OCI-LY7 (cell line): ENCODE measurements around the gene EFNA2.

ENCODE experiments used
- EZH2phosphoT487 ChIP-seq: fragments of 200-600 bp; sonication (generic); IDR thresholded peaks from 2 replicates; pipeline ENCODE4 v1.6.1; 2018; ENCODE audit warnings: low read depth, borderline replicate concordance, mild to moderate bottlenecking, mixed run types, antibody characterized with exemption, low read length, moderate library complexity, mixed read lengths
- TF ChIP-seq, protein P1 (sequence below): fragments of 200-600 bp; sonication (generic); conservative IDR thresholded peaks from 2 replicates; pipeline ENCODE4 v1.5.1; 2014; ENCODE audit warnings: mild to moderate bottlenecking, antibody characterized with exemption, low read length, moderate library complexity, mixed read lengths

DNA sequence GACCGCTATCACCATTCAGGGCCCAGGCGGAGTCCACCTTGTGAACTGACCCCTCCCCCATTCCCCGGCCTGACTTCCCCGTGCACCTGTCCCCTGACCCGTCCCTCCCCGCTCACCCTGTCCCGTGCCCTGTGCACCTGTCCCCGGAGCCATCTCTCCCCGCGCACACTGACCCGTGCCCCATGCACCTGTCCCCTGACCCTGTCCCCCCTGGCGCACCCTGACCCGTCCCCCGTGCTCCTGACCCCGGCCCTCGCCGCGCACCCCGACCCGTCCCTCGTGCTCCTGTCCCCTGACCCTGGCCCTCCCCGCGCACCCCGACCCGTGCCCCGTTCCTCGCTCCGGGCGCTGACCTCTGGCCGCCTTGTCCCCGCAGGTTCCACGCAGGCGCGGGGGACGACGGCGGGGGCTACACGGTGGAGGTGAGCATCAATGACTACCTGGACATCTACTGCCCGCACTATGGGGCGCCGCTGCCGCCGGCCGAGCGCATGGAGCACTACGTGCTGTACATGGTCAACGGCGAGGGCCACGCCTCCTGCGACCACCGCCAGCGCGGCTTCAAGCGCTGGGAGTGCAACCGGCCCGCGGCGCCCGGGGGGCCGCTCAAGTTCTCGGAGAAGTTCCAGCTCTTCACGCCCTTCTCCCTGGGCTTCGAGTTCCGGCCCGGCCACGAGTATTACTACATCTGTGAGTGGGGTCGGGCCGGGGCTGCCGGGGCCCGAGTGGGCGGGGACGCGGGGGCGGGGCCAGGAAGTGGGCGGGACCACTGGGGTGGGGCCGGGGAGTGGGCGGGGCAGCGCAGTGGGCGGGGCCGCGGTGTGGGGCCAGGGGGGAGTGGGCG is 9.7 kb downstream of the EFNA2 start:
- TF ChIP-seq, protein P1, sequence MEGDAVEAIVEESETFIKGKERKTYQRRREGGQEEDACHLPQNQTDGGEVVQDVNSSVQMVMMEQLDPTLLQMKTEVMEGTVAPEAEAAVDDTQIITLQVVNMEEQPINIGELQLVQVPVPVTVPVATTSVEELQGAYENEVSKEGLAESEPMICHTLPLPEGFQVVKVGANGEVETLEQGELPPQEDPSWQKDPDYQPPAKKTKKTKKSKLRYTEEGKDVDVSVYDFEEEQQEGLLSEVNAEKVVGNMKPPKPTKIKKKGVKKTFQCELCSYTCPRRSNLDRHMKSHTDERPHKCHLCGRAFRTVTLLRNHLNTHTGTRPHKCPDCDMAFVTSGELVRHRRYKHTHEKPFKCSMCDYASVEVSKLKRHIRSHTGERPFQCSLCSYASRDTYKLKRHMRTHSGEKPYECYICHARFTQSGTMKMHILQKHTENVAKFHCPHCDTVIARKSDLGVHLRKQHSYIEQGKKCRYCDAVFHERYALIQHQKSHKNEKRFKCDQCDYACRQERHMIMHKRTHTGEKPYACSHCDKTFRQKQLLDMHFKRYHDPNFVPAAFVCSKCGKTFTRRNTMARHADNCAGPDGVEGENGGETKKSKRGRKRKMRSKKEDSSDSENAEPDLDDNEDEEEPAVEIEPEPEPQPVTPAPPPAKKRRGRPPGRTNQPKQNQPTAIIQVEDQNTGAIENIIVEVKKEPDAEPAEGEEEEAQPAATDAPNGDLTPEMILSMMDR = no peak
- no peak for TF ChIP-seq EZH2phosphoT487
